Kidney epithelial cell (primary cell): ENCODE measurements around the gene PRR5L. TPM values are rescaled to one million over a fixed set of nuclear protein-coding genes. Genes with fewer than 3 reads are reported as not detected.
"Not testable (repeated sequence)": the region's sequence is repeated elsewhere in the genome, so short reads cannot be mapped to it uniquely, and the experiment has no call there.

Source experiments
- DNase-seq: peaks from one replicate; pipeline ENCODE4 v3.0.0-alpha.2; 2010; ENCODE audit warnings: low read depth
- H3K27me3 ChIP-seq: 2 replicates; pipeline ENCODE4 v1.6.0; 2011; ENCODE audit warnings: low read length; ENCODE audit not compliant: control insufficient read depth, insufficient read depth
- H3K36me3 ChIP-seq: 2 replicates; pipeline ENCODE4 v1.5.1; 2011; ENCODE audit warnings: low read length; ENCODE audit not compliant: control insufficient read depth, insufficient read depth
- H3K4me3 ChIP-seq: 2 replicates; pipeline ENCODE4 v1.5.1; 2011; ENCODE audit warnings: low read depth, mild to moderate bottlenecking, control low read depth, low read length
- total RNA-seq: library from RNA; depleted of rRNA; stranded (reverse); fragments of >200 nt; gene quantifications from 2 replicates; pipeline ENCODE4 v1.2.3, GENCODE V29; 2015
- TF ChIP-seq, protein P1 (sequence below): IDR thresholded peaks from 2 replicates; pipeline ENCODE4 v1.5.1; 2011; ENCODE audit warnings: mild to moderate bottlenecking, moderate library complexity, low read length, control low read depth, inconsistent platforms; ENCODE audit not compliant: insufficient read depth, poor library complexity, severe bottlenecking

Gene PRR5L
- total RNA-seq, 1 donor from 2014 or later: 15.9 TPM

DNA sequence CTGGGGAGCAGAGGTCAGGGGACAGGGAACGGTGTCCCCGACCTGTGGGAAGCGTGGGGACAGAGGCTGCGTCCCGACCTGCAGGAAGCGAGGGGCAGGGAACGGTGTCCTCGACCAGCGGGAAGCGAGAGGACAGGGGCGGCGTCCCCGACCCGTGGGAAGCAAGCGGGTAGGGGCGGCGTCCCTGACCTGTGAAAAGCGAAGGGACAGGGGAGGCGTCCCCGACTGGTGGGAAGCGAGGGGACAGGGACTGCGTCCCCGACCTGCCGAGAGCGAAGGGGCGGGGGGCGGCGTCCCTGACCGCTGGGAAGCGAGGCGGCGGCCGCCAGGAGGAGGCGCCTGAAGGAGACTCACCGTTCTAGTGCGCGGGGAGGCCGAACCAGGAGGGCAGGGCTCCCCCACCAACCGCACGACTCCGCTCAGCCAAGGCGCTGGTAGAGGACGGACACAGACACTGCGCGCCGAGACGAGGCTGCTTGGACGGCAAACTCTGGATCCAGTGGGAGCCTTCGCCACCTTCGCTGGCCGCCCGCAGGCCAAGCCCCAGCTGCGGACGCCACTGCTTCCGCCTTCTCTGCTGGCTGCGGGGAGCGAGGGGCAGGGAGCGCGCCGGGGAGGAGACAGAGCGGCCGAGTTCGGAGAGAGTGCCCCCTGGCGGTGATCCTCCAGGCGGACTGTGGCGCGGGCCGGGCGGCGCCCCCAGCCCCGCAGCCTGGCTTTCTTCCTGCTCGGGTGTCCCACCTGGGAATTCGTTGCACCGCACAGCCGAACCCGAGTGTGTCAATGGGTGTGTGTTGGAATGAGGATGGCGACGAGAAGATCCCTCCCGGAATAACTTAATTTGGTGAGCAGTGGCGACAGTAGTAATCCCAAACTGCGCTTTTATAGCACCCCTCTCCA, 213.9 kb downstream of the PRR5L start, which contains the start of gene TRAF6:
Gene TRAF6 (minus strand): TSS at position 579 of the 900 bp plus-strand sequence. CDS start 8,757 bp downstream, outside the sequence.
- peak within 1 kb of the TSS; percentile 91 for H3K4me3 ChIP-seq
- DNase-seq: no peak
- no peaks in the 10 kb centered on the region for H3K36me3 ChIP-seq
- H3K27me3 ChIP-seq: no peaks in the 10 kb centered on the region
- TF ChIP-seq, protein P1, sequence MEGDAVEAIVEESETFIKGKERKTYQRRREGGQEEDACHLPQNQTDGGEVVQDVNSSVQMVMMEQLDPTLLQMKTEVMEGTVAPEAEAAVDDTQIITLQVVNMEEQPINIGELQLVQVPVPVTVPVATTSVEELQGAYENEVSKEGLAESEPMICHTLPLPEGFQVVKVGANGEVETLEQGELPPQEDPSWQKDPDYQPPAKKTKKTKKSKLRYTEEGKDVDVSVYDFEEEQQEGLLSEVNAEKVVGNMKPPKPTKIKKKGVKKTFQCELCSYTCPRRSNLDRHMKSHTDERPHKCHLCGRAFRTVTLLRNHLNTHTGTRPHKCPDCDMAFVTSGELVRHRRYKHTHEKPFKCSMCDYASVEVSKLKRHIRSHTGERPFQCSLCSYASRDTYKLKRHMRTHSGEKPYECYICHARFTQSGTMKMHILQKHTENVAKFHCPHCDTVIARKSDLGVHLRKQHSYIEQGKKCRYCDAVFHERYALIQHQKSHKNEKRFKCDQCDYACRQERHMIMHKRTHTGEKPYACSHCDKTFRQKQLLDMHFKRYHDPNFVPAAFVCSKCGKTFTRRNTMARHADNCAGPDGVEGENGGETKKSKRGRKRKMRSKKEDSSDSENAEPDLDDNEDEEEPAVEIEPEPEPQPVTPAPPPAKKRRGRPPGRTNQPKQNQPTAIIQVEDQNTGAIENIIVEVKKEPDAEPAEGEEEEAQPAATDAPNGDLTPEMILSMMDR: peak; percentile 74

DNA sequence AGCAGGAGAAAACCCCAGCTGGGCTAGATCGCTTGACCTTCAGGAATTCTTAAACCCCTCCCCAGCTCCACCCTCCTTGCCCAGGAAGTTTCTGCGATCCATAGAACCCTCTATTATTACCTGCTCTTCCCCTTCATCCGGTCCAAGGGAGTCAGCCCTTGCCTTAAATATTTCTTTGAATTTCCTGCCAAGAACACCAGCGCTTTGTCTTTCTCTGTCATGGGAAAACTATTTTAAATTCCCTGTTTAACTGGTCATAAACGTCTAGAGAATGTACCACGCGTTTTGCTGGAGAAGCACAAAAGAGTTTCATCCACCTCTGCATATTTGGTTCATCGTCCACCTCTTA, 214.5 kb downstream of the PRR5L start:
- DNase-seq: no peak
- TF ChIP-seq, protein P1: no peak
- Histone ChIP-seq H3K27me3 (no peaks in the 10 kb centered on the region), H3K36me3 (no peaks in the 10 kb centered on the region), H3K4me3 (peak overlapping the region; percentile 91)

DNA sequence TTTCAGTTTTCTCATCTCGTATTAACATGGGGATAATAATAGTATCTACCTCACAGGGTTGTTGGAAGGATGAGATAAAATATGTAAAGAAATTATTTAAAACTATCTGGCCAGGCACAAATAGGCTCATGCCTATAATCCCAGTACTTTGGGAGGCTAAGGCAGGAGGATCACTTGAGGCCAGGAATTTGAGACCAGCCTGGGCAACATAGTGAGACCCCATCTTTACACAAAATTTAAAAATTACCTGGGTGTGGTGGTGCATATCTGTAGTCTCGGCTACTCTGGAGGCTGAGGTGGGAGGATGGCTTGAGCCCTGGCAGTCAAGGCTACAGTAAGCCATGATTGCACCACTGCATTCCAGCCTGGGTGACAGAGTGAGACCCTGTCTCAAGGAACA, 215.0 kb downstream of the PRR5L start:
- not testable (repeated sequence) for H3K4me3 ChIP-seq, H3K27me3 ChIP-seq, H3K36me3 ChIP-seq, DNase-seq

DNA sequence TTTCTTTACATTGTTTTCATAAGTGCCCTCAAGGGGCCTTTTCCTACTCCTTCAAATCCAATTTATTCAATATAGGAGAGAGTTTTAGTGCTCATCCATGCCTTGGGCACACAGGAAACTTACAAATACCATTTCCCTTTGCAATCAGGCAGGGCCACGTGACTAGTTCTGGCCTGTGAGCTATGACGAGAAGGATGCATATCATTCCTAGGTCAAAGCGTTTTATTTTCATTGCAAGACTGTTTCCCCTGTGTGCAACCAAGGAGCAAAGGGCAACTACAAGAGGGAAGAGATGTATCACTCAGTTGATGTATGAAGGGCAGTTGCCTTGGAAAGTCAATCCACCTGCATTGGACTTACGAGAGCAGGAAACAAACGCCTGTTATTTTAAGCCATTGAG, 215.9 kb downstream of the PRR5L start:
- DNase-seq: no peak
- TF ChIP-seq, protein P1: no peak
- Histone ChIP-seq H3K36me3 (no peaks in the 10 kb centered on the region), H3K27me3 (no peaks in the 10 kb centered on the region), H3K4me3 (no peak overlapping the region)

DNA sequence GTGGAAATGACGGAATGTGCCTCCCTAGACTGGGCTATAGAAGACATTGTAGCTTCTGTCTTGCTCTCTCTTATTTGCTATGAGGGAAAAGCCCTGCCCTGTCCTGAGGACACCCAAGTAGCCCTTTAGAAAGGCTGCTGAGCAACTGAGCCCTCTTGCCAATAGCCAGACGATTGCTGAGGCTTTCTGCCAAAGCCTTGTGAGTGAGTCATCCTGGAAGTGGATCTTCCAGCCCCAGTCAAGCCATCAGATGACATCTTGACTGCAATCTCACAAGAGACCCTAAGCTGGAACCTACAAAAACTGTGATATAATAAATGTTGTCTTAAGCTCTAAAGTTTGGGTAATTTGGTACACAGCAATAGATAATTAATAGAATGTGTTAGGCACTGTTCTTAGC, 217.9 kb downstream of the PRR5L start:
- H3K4me3 ChIP-seq: no peak overlapping the region
- DNase-seq: no peak
- no peaks in the 10 kb centered on the region for H3K36me3 ChIP-seq
- TF ChIP-seq, protein P1: no peak
- no peaks in the 10 kb centered on the region for H3K27me3 ChIP-seq

Other genes with a start within 250 kb of the PRR5L start
- gene COMMD9, start 6.9 kb upstream of the PRR5L start, total RNA-seq: 65.1 and 69.6 TPM in 2 replicates
- 15.8 and 15.9 TPM in 2 replicates for gene TRAF6, start 214.0 kb downstream of the PRR5L start, total RNA-seq